22Rv1 (cell line): Measurements from ENCODE around the gene CELSR3.

ENCODE experiments used
- H3K27ac ChIP-seq: fragments of 450-650 bp; 2 replicates; pipeline ENCODE4 v1.5.1; 2017
- ZFX ChIP-seq: fragments of 450-650 bp; IDR thresholded peaks from 2 replicates; pipeline ENCODE4 v1.6.1; 2017; ENCODE audit warnings: antibody characterized with exemption, borderline replicate concordance
- TF ChIP-seq, protein P1 (sequence below): fragments of 450-650 bp; IDR thresholded peaks from 2 replicates; pipeline ENCODE4 v1.5.1; 2017; ENCODE audit warnings: mild to moderate bottlenecking

Gene CELSR3

DNA sequence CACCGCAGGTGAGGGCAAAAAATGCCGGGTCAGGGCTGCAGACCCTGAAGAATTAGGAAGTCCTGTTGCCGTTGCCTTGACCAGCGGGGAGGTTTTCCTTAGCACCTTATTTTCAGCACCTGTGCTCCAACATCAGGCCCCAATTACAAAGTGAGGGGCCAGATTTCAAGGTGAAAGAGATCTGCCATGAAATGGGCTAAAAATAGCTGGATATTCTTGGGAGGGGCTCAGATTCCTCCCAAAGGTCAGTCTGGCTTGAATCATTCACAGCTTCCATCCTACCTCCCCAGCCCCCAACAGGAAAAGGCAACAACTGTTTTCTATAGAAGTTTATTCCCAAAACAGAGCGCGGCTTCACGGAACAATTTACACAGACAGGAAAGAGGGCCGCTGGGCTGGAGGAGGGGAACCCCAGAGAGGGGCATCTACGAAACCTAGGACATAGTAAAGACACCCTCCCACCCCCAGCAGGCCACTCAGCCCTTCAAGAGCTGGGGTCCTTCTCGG is 26.5 kb downstream of the CELSR3 start:
- peak overlapping the region; percentile 85 for H3K27ac ChIP-seq
- no peak for TF ChIP-seq ZFX
- TF ChIP-seq, protein P1, sequence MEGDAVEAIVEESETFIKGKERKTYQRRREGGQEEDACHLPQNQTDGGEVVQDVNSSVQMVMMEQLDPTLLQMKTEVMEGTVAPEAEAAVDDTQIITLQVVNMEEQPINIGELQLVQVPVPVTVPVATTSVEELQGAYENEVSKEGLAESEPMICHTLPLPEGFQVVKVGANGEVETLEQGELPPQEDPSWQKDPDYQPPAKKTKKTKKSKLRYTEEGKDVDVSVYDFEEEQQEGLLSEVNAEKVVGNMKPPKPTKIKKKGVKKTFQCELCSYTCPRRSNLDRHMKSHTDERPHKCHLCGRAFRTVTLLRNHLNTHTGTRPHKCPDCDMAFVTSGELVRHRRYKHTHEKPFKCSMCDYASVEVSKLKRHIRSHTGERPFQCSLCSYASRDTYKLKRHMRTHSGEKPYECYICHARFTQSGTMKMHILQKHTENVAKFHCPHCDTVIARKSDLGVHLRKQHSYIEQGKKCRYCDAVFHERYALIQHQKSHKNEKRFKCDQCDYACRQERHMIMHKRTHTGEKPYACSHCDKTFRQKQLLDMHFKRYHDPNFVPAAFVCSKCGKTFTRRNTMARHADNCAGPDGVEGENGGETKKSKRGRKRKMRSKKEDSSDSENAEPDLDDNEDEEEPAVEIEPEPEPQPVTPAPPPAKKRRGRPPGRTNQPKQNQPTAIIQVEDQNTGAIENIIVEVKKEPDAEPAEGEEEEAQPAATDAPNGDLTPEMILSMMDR, result no peak

DNA sequence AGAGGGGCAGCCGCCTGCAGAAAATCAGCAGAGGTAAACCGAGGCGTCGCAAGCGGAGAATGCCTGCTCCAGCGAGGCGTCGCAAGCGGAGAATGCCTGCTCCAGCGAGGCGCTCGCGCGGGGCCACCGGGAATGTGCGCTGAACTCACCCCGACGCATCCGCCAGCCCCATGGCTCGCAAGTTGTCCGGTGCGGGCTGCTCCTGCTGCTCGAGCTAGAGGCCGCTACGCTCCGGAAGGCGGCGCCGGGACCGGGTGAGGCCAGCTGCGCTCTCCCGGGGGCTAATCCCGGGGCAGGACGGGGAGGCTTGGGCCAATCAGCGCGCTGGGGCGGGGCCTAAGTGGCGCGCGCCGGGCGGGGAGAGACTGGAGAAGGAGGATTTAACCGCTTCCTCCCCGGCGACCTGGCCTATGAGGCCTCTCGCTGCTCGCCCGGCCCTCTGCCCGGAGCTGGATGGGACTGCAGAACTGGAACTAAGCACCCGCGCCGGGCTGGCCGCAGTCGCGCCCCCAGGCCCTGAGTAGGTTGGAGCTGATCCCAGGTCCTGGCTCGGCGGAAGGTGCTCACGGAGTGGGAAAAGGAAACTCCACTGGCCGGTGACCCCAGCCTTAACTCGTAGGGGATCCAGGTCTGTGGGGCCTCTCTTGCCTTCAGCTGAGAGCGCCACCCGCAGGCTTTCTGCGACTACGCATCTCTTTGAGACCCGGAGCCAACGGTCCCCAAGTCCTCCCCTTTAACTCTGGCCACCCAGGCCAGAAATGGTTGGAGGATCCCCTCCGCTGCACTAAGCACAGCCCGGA is 27.3 kb downstream of the CELSR3 start, which contains the start of gene SLC26A6:
Gene SLC26A6 (minus strand): TSS at position 240 of the 800 bp plus-strand sequence. CDS start 68 bp downstream, at position 172.
- H3K27ac ChIP-seq, result peak within 1 kb of the TSS; percentile 85
- no peak for TF ChIP-seq ZFX
- TF ChIP-seq, protein P1, result peak; percentile 76

DNA sequence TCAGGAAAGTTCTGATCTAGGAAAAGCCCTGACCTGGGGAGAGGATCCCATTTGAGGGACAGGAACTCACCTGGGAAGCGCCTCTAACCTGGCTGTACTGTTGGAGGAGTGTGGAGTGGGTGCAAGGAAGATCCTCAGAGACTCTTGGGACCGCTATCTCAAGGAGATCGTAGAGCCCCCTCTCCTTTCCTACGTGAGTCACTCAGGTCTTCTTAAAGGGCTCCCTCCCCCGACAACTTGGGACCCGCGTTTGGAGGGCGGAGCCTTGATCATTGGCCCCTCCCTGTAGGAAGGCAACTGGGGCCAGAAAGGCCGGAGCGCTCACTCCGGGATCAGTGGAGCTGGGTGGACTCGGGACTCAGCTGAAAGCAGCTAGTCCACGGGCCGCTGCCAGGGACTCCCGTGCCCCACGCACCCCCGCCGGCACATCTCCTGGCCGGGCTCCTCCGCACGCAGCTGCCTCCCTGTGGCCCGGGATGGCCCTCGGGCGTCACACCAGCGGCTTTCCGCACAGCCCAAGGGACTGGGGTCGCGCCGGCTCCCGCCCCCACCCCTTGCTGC is 27.9 kb downstream of the CELSR3 start:
- no peak for TF ChIP-seq ZFX
- TF ChIP-seq, protein P1, result no peak
- H3K27ac ChIP-seq, result peak overlapping the region; percentile 85

DNA sequence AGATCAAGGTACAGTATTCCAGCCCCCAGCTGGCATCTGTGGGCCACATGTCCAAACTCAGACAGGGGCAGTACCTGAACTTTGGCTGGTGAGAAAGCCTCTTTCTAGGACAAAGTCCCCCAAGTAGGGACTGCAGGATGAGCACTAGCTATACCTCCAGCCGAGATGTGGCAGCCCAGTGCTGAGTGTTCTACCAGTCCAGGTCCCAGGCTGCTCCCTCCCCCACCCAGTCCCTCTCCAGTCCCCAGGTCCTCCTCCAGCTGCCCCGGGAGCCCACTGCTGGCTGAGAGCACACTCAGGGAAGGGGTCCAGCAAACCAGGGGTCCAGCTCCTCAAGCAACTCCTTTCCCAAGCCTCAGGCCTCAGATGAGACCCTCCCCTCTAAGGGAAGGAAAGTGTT is 28.9 kb downstream of the CELSR3 start:
- TF ChIP-seq, protein P1, result no peak
- TF ChIP-seq ZFX, result no peak
- H3K27ac ChIP-seq, result peak overlapping the region; percentile 85

DNA sequence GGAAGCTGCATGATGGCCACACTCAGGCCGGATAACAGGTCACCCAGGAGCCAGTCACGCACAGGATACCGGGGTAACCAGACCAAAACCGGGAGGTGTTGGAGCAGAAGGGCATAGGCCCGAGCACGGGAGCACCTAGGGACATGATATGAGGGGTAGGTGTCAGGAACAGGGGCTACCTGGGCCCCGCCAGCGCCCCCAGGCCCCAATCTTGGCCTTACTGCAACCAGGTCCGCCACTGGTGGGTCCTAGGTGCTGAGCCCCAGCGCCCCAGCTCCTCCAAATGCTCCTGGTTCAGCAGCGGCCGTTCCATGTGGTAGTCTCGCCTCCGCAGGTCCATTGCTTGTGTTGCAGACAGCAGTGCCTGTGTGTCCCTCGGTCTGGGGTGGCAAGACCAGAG is 29.4 kb downstream of the CELSR3 start:
- no peak for TF ChIP-seq ZFX
- TF ChIP-seq, protein P1, result no peak
- H3K27ac ChIP-seq, result no peak overlapping the region

DNA sequence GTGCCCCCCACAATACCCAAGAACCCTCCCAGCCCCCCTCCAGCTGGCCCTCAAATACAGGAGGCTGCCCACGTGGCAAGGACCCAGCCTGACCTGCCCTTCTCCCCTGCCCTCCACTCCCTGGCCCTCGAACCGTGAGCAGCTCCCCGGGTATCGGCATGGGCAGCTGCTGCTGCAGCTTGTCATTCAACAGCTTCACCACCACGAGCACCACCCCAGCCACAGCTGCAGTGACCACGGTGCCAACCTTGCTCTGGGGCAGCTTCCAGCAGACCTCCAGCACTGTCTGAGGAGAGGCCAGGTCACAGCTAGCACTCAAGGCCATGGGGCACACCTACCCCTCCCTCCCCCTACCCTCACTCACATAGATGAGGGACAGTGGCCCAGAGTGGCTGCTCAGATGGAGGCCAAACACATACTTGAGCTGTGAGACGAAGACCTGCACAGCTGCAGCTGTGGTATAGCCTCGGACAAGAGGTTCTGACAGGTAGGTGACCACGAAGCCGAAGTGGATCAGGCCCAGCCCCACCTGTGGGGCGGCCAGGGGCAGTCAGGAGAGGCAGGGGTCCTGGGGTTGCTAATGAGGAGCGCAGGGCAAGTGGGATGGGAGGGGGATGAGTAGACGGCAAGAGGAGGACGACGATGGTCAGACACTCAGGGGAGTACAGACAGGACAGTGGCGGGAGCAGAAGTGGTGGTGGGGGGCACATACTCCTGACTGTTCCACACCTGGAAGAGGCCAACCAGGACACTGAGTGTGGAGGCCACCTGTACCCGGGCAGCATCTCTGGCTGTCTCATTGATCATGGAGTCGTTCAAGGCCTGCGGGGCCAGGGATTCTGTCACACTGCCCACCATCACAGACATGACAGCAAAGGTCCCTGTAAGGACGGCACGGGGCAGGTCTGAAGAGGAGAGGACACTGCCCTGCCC is 30.9 kb downstream of the CELSR3 start:
- TF ChIP-seq ZFX, result no peak
- TF ChIP-seq, protein P1, result no peak

More for the DNA sequence above, 30.9 kb downstream of the CELSR3 start:
- H3K27ac ChIP-seq, result no peak overlapping the region
